GM12874 (cell line): ENCODE data around the gene DNAH5.

ENCODE experiments used
- CTCF ChIP-seq: IDR thresholded peaks from 2 replicates; pipeline ENCODE4 v1.5.1; 2011; ENCODE audit warnings: low read depth, mild to moderate bottlenecking, control low read depth, low read length, moderate library complexity; ENCODE audit not compliant: insufficient read depth

The DNAH5 gene

DNA sequence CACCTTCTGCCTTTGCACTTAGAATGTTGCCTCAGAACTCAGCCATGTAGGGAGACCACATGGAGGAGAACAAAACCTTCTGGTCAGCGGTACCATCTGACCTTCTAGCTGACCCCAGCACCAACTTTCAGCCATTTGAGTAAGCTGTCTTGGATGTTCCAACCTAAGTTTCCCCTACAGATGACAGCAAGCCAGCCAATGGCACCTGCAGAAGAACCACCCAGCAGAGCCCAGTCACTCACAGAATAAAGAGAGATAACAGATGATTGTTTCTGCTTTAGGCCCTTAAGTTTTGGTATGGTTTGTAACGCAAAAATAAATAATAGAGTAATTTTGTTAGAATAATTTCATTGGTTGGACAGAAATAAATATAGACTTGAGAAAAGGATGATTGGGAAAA, 10.4 kb downstream of the DNAH5 start:
- TF ChIP-seq CTCF, result no peak

DNA sequence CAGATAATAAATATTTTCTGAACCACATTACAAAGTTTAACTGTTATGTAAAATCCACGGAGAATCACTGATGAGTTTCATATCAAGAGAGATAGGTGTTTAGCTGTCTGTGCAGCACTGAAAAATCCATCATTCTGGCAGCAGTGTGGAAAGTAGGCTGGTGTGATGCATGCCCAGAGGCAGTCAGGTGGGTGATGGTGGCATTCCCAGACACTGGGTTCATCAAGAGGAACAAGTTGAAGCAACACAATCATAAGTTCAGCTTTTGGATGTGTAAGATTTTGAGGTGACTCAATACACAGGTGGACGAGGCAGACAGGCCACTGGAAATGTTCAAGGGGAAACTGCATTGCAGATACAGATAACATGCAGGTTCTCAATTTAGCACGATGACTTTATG, 11.9 kb downstream of the DNAH5 start:
- TF ChIP-seq CTCF, result no peak

DNA sequence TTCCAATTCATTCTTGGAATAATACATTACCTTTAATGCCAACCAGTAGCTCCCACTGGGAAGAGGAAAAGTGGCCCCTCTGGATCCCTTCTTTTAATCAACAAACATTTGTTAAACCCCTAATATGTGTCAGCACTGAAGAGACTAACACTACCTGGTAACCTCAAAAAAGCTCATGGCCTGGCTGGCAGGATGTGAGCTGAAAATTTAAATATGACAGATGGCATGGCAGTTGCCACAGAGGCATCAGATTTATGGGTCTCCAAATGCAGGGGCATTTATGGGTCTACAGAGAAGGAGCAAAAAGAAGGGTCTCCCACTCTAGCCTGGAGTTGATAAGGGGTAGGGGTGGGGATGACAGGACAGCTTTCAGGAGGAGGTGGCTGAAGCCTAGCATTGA, 12.5 kb downstream of the DNAH5 start:
- TF ChIP-seq CTCF, result no peak

DNA sequence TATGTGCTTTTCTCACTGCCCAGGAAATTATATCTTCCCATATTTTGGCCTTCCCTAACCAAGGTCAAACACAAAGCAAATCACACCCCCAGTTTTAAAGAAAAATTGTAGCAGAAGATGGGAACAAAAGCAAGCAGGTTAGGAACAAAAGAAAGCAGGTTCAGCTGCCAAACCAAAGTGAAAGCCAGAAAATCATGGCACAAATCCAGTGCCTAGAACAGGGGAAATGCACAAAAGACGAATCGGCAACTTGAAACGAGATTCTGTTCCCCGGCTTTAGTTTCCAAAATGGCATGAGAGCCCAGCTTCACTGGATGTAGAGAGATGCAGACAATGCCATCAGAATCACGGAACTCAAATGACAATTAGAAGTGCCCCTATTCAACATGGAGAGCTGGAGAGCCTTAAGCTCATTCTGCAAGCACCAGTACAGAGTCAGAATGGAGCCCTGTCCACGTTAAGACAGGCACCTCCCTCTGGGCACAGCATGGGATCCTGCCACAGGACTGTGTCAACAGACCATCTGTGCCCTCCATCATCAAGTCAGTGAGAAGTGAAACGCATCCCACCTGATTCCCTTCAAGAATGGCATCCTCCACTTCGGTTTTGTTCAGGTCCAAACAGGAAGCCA, 13.8 kb downstream of the DNAH5 start:
- no peak for TF ChIP-seq CTCF

DNA sequence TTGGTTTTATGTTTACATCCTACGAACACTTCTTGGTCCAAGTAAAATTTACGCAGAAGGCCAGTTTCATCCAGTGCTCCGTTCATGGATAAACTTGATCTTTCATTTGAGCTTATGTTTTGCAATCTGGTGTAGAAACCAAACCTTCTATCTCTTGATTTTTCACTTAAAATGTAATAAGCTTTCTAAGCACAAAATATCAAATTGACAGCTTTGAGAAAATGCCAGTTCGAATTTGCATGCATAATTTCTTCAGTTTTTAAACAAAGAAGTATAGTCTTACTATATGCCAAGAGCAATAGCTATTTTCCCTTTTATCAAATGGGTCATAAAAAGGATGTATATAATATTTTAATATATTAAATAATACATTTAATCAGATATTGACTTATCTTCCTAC, 17.8 kb downstream of the DNAH5 start:
- TF ChIP-seq CTCF, result no peak

- TF ChIP-seq CTCF, result no peak
These were observed 22.9 kb downstream of the DNAH5 start for GRCh38 chr5:13921578-13921977.

GRCh38 chr5:13919786-13920185, 24.7 kb downstream of the DNAH5 start:
- no peak for TF ChIP-seq CTCF
